Mammary epithelial cell (primary cell): ENCODE results near the gene TNFAIP3.

ENCODE experiments used
- CTCF ChIP-seq, 2 donors: IDR thresholded peaks in 1 of 2; conservative IDR thresholded peaks in 1 of 2; 2 replicates each; pipeline ENCODE4 v1.5.1; 2011 to 2012; ENCODE audit warnings: inconsistent platforms in 2 of 2, low read length in 2 of 2, mild to moderate bottlenecking in 2 of 2, control low read depth in 1 of 2, low read depth in 1 of 2; ENCODE audit not compliant: insufficient read depth in 1 of 2; ENCODE audit errors: extremely low read depth in 1 of 2
- EZH2 ChIP-seq: IDR thresholded peaks from 2 replicates; pipeline ENCODE4 v1.6.1; 2012; ENCODE audit warnings: low read length, inconsistent platforms, borderline replicate concordance

- TF ChIP-seq CTCF (conservative IDR thresholded peaks at IDR 0.05 in 1 of 2, IDR thresholded peaks at IDR 0.05 in 1 of 2; ENCODE audit: extremely low read depth in 1 of 2, insufficient read depth in 1 of 2, low read depth in 1 of 2, low read length in 2 of 2) (peak; percentile 55 to 66), EZH2 (no peak)
These were observed at the start of gene TNFAIP3 for GRCh38 chr6:137866914-137867684.
